Smooth muscle cell of the umbilical artery (primary cell): Measurements from ENCODE around the gene SCN4A. TPM values are rescaled to one million over a fixed set of nuclear protein-coding genes. Genes with fewer than 3 reads are reported as not detected.

Experiments used
- total RNA-seq: library from RNA; depleted of rRNA; stranded (reverse); fragments of >200 nt; gene quantifications from 2 replicates; pipeline ENCODE4 v1.2.3, GENCODE V29; 2014

SCN4A gene
- total RNA-seq = not detected in 2 replicates

DNA sequence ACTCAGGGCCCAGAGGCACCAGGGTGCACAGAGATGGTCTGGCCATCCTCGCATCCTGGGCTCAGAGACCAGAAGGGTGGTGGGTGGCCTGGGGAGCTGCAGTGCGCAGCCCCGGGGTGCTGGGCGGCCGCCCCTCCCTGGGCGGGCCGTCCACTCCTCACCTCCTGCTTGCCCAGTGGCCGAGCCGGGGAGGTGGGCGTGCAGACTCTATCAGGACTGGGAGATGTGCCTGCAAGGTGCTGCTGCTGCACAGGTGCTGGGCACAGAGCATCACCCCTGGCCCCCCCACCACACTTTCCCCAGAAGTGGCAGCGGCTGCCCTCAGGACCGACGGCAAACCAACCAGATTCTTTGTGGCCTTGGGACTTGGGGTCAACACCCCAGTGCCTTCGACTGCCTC, at the start of gene SCN4A:
Gene SCN4A (minus strand): TSS at position 123 of the 400 bp plus-strand sequence. CDS start 77 bp downstream, at position 46.

DNA sequence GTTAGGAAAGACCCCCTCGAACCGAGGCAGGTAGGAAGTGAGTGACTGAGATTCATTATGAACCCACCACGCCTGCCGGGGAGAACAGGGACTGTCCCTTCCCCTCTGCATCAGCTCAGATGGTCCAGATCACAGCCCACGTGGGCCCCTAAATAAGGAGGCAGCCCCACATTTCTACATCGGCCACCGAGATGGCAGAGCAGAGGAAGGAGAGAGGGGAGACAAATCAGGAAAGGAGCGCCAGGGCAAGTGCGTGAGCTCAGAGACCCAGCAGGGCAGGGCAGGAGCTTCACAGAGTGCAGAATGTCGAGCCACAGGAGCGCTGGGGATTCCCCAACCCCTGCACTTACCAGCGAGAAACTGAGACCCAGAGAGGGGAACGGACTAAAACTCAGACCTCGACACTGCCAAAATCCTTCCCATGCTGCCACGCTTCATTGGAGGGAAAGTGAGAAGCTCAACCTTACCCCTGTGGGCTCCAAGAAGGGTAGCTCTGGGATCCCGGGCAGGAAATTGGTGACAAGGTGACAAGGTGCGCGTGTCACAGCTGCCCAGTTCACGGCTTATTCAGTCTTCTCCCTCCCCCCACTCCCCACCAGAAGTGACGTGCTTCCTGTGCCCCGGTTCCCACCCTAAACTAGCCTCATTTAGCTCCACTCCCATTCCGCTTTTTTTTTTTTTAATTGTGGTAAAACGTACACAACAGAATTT, 47.5 kb upstream of the SCN4A start, which contains the start of gene ICAM2:
Gene ICAM2 (minus strand): TSS at position 578 of the 711 bp plus-strand sequence. CDS start 13,942 bp downstream, outside the sequence.

DNA sequence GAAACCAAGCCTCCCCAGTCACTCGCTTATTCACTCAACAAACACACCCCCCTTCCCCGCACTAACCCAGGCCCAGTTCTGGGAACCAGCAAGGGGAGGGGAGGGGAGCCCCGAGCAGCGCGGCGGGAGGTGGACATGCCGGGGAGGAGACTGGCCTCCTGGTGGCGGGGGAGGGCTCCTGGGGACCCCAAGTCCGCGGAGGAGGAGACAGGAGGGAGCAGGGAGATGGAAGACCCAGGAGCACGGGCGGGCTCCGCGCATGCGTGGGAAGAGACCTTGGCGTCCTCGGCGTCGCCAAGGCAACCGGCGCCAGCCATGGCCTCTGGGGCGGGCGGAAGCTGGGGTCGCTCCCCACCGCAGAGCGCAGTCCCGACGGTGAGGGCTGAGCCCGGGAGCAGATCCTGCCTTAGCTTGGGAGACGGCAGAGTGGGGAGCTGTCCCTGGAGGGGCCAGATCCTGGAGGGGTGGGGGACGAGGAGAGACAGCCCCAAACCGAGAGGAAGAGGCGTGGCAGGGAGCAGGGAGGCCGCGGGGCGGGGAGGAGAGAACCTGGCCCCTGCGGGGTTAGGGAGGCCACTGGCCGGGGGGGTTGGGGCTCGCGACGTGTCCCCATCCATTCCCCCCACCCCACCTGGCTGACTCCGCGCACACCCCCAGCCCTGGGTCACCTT, 25.5 kb upstream of the SCN4A start, which contains the start of gene PRR29:
Gene PRR29 (plus strand): TSS at position 302 of the 671 bp plus-strand sequence. CDS start 14 bp downstream, at position 316.

DNA sequence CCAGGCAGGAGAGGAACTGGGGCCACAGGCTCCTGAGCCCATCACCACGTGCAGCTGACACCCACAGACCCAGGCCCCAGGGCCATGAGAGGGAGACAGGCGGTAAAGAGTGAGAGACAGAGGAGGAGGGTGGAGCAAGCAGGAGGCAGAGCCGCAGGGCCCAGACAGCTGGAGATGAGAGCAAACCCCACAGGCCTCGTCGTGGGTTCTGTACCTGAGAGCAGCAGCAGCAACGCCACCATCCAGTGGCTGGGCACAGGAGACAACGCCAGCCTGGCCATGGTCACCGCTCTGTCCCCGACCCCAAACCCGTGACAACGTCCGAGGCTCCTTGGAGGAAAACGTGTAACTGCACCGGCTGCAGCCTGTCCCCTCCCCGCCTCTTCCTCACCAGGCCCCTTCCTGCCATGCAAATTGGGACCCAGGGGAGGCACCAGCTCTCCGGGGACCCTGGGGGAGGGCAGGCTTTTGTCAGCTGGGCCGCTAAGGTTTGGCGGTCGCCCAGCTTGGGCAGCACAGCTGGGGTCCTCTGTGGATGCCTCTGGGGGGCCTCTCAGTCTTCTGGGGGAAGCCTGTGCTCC, 40.6 kb downstream of the SCN4A start, which contains the start of gene CD79B:
Gene CD79B (minus strand): TSS at position 351 of the 581 bp plus-strand sequence. CDS start 70 bp downstream, at position 281.

DNA sequence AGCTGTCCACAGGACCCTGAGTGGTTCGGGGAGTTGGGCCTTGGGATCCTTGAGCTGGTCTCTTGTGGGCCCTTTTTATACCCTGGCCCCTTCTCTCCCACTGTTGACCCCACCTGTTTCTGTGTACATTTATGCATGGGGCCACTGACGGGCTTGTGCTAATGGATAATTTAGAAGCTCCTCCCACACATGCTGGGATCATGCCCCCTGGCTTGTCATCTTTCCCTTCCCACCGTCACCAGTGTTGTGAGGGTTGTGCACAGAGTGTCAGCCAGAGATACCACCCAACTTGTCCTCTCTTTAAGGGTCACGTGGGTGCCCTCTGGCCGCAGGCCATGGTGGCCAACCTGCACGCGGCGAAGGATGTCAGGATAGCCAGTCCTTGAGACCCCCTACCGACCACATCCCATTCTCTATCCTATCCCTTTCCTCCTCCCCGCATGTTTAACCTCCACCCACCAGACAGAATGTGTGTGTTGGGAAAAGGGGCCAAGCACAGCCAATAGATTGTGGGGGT, 53.9 kb downstream of the SCN4A start, which contains the start of gene GH1:
Gene GH1 (minus strand): TSS at position 51 of the 517 bp plus-strand sequence. CDS start 63 bp downstream, outside the sequence.

DNA sequence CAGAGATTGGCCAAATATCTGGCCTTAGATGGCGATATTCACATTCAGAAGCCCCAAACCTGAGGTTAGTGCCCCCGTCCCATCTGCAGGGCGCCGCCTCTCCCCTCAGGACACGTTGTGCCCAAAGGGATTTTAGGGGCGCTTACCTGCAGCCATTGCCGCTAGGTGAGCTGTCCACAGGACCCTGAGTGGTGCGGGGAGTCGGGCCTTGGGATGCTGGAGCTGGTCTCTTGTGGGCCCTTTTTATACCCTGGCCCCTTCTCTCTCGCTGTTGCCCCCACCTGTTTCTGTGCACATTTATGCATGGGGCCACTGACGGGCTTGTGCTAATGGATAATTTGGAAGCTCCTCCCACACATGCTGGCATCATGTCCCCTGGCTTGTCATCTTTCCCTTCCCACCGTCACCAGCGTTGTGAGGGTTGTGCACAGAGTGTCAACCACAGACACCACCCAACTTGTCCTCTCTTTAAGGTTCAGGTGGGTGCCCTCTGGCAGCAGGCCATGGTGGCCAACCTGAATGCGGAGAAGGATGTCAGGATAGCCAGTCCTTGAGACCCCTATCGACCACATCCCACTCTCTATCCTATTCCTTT, 61.6 kb downstream of the SCN4A start, which contains the start of gene CSHL1:
Gene CSHL1 (minus strand): TSS at position 218 of the 595 bp plus-strand sequence. CDS start 62 bp downstream, at position 156.

DNA sequence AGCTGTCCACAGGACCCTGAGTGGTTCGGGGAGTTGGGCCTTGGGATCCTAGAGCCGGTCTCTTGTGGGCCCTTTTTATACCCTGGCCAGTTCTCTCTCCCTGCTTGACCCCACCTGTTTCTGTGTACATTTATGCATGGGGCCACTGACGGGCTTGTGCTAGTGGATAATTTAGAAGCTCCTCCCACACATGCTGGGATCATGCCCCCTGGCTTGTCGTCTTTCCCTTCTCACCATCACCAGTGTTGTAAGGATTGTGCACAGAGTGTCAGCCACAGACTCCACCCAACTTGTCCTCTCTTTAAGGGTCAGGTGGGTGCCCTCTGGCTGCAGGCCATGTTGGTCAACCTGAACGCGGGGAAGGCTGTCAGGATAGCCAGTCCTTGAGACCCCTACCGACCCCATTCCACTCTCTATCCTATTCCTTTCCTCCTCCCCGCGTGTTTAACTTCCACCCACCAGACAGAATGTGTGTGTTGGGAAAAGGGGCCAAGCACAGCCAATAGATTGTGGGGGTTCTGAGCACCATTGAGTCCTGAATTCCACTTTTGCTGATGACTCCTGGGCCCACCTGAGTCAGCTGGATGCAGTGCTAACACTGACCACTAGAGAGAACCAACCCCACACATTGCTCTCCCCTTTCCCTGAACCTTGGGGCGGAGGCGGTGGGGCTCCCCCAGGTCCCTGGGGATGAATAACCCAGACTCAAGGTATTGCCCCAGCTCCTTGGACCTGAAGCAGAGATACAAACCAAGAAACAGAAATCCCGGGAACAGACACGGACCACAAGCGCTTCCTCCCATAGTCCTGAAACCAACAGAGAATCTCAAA, 76.0 kb downstream of the SCN4A start, which contains the start of gene CSH1:
Gene CSH1 (minus strand): TSS at position 51 of the 831 bp plus-strand sequence. CDS start 63 bp downstream, outside the sequence.

Other genes with a start within 250 kb of the SCN4A start
- gene STRADA, start 231.1 kb downstream of the SCN4A start, total RNA-seq = 21.1 and 23.8 TPM in 2 replicates
- 87.6 and 102 TPM in 2 replicates for gene CCDC47, start 199.3 kb downstream of the SCN4A start, total RNA-seq
- gene DDX42, start 198.7 kb downstream of the SCN4A start, total RNA-seq = 68.6 and 103 TPM in 2 replicates
- gene PSMC5, start 145.5 kb downstream of the SCN4A start, total RNA-seq = 45.4 and 62.9 TPM in 2 replicates
- gene FTSJ3, start 145.3 kb downstream of the SCN4A start, total RNA-seq = 57.6 and 65.3 TPM in 2 replicates
- gene SMARCD2, start 130.2 kb downstream of the SCN4A start, total RNA-seq = 61.5 and 65.2 TPM in 2 replicates
- not detected in 2 replicates for gene CSH2, start 99.2 kb downstream of the SCN4A start, total RNA-seq
- not detected in 2 replicates for gene GH2, start 91.0 kb downstream of the SCN4A start, total RNA-seq
- not detected in 2 replicates for gene CSH1, start 76.3 kb downstream of the SCN4A start, total RNA-seq
- gene CSHL1, start 61.7 kb downstream of the SCN4A start, total RNA-seq = not detected in 2 replicates
- gene GH1, start 54.1 kb downstream of the SCN4A start, total RNA-seq = not detected in 2 replicates
- not detected in 2 replicates for gene CD79B, start 40.6 kb downstream of the SCN4A start, total RNA-seq
- 0.18 and 1.2 TPM in 2 replicates for gene PRR29, start 25.4 kb upstream of the SCN4A start, total RNA-seq
- 2.1 and 4.2 TPM in 2 replicates for gene ICAM2, start 47.7 kb upstream of the SCN4A start, total RNA-seq
- 27.4 and 41.6 TPM in 2 replicates for gene ERN1, start 157.2 kb upstream of the SCN4A start, total RNA-seq